H1 (cell line): Measurements from ENCODE around the gene GNGT2. TPM values are rescaled to one million over a fixed set of nuclear protein-coding genes. Genes with fewer than 3 reads are reported as not detected.

Experiments
- ASH2L ChIP-seq: fragments of 200-600, 300-600 bp; sonication (generic); IDR thresholded peaks from one replicate; pipeline ENCODE4 v1.7.1; 2017; ENCODE audit warnings: low read length
- CEBPB ChIP-seq: IDR thresholded peaks from 2 replicates; pipeline ENCODE4 v1.6.1; 2012; ENCODE audit warnings: low read depth, low read length
- CHD2 ChIP-seq: IDR thresholded peaks from 2 replicates; pipeline ENCODE4 v1.6.1; 2012; ENCODE audit warnings: low read length, improper control_type of control experiment
- SIN3A ChIP-seq, 2 experiments: IDR thresholded peaks in 1 of 2; conservative IDR thresholded peaks in 1 of 2; 2 replicates each; pipeline ENCODE4 v1.6.1; 2011 to 2012; ENCODE audit warnings: low read length in 2 of 2, improper control_type of control experiment in 1 of 2, low read depth in 1 of 2, mild to moderate bottlenecking in 1 of 2
- polyA plus RNA-seq, 7 experiments: library from polyadenylated mRNA; depleted of rRNA in 3 of 7; stranded (reverse) in 5 of 7; unstranded in 2 of 7; fragments of >200 nt in 5 of 7; fragments of 200-250 nt in 2 of 7; gene quantifications; 1 replicate in 5 of 7; 2 replicates in 1 of 7; 4 replicates in 1 of 7; pipeline versions ENCODE4 v1.2.1 to v1.2.3, GENCODE V29; 2011 to 2013; ENCODE audit warnings: missing spikeins in 2 of 7, mixed read lengths in 2 of 7
- total RNA-seq: library from RNA; stranded (reverse); fragmentation: NEBNext Ultra II Directional; extraction: Animal tissue kit (Norgen Biotek cat#: 25700); gene quantifications from 2 replicates; pipeline ENCODE4 v1.2.1, GENCODE V29; 2021

Gene GNGT2
- total and polyA plus RNA-seq, 2 of the 8 experiments (the other 6 are each of a cell fraction or from before 2014, with no cell fraction given): 1.3 to 1.4 TPM

DNA sequence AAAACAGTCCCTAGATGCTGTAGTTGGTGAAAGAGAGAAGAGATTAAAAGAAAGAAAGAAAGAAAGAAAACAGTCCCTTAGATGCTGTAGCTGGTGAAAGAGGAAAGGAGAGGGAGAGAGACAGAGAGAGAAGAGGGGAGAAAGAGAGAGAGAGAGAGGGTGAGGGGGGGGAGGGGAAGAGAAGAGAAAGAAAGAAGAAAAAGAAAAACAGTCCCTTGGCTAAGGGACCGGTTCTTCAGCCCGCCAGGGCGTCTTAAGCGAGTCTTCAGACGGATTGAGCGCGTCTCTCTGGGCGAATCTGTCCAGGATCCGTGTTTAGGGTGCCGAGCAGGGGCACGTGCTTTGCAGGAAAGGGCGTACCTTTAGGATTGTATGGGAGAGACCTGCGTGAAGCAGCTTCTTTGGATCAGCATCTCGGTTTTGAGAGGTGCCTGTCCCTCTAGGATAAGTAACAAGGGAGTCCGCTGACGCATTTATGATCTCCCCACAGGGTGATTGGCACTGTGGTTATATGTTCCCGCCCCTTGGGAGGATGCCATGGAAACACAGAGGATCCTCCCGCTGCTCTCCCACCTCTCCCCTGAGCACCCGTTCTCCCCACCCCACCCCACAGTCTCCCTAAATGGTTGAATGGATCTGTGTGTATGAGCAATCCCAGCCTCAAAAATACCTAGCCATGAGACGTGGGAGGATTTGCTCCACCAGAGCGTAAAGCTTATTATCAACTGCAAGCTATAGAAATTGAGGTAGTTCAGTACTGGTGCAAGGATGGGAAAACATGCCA lies 16.7 kb downstream of the GNGT2 start (continued):
- TF ChIP-seq CEBPB (no peak), SIN3A (conservative IDR thresholded peaks at IDR 0.05 in 1 of 2, IDR thresholded peaks at IDR 0.05 in 1 of 2; ENCODE audit: low read depth in 1 of 2, low read length in 2 of 2) (peak in 1 of 2 experiments; percentile 64; a peak in 1 of 4 replicates), ASH2L (peak; percentile 44), CHD2 (no peak)
